CD4-positive, alpha-beta T cell treated with Interleukin-15 for 4 hours (primary cell): ENCODE data around the gene VPS45.
A peak's percentile ranks its signal among the peaks of the same experiment; 100 is the strongest.
"Not testable (repeated sequence)": the region's sequence is repeated elsewhere in the genome, so short reads cannot be mapped to it uniquely, and the experiment has no call there.

Experiments used
- DNase-seq: peaks from one replicate; pipeline ENCODE4 v3.0.0-alpha.2; 2020; ENCODE audit warnings: low spot score

The VPS45 gene

DNA sequence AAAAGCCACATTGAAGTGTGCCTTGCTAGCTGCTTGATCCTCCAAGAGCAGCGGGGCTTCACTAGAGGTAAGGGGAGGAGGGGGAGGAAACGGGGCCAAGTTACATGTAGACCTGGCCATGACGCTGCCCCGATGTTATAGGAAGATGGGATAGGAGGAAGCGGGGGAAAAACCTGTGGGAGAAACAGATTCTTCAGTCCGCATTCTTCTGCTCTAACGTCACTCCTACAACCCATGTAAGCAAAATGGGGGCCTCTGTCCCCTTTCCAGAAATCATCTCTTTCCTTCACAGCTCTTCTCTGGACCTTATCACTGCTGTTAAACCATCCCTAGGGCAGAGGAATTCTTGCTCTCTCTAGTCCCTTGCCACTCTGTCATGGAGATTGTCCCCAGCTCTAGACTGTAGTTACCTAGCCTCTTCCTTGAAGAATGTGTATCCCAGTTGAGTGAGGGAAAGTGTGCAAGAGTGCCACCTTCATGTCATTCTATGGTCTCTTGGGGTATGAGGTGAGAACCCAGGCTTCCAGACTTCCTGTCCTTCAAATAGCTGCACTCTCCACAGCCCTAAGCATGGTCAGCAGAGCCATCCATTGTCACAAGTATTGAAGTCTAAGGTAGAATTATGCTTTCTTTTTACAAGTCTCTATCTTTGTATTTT is 93.5 kb downstream of the VPS45 start:
- no peak for DNase-seq

DNA sequence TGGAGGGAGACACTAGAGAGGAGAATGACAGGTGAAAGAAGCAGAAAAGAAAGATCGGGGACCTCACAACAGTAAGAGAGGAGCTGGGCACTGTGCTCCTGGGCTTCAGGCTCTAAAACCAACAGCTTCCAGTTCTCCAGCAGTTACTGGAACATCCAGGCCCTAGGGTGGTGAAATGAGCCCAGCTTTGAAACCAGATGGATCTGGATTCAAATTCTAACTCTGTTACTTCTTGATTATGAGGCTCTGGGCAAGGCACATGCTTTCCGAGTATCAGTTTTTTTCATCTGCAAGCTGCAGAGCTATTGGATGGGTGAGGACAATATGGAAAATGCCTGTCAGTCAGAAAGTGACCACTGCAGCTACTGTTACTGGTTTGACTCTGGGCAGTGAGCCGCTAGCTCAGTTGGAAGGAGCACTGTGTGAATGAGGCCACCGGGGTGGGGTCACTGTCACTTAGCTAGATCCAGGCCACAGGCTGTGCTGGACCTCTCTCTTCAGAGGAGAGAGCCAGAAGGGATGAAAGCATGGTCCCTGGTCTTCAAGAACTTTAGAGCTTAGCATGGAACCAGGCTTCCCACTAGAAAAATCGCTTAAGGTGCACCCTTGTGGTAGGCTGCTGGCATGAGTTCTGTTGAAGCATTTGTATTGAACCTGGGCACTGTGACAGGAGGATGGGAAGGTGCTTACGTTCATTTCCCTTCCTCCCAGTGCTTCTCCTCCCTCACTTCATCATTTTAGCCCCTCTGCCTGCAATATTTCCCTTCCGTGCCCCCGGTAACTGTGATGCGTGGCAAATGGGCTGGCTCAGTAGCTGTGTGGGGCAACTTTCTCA is 94.4 kb downstream of the VPS45 start:
- DNase-seq, result no peak

DNA sequence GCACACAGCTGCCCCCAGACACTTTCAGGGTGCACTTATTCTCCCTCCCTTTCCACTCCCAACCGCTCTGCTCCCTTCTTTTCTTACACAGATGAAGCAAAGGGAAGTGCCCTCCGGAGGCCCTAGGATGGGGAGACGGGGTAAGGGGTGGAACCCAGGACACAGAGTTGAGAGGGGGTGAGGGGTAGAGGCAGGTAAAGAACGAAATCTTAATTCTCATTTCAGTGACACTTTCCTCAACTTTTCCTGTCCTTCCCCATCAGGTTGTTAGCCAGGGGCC is 94.9 kb downstream of the VPS45 start:
- no peak for DNase-seq

DNA sequence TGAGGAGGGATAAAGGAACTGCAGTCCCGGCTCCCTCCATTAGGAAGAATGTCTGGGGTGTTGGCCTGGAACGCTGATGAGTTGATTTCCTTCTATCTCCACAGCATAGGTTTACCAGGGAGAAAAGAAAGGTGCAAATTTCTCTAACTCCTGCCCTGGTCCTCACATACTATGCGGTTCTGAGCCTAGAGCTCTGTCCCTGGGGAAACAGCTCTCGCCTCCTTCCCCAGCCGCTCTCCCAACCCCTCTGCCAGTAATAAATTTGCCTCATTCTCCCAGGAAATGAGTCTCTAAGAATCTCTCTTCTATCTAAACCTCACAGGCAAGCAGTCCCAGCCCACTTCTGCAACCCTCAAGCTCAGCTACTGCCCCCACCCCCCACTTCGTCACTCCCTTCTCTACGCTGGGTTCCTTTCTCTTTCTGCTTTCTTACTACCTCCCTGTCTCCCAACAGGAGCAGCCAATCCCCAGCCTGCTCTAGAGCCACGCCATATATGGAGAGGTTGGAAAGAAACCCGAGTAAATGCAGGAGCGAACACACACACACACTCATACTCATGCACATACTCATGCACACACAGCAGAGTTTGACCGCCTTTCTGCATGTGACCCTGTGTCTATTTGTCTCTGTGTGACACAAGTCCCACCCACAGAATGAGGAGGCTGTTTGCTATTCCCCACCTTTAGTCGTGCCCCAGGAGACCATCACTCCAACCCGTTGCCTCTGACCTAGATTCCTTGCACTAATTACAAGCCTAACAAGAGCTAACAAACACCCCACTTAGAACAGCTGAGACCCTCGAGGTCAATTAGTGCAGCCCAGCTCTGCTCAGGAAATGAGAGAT is 95.5 kb downstream of the VPS45 start:
- DNase-seq, result no peak

DNA sequence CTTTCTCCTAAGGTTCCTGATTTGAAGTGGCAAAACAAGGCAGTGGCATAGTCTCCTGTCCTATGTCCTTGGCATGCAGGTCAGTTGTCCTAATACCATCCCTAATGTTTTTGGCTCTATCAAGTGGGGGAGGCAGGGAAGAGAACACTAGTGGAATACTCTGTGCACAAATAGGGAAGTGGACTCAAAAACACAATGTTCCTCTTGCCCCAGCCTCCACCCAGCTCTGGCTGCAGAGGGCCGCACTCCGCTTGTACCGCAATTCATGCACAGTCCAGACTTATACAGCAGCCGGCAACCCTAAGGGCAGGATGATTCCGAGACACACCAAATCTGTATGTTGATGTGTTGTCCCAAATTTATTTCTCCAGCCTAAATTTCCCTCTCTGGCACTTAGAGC is 96.6 kb downstream of the VPS45 start:
- no peak for DNase-seq

DNA sequence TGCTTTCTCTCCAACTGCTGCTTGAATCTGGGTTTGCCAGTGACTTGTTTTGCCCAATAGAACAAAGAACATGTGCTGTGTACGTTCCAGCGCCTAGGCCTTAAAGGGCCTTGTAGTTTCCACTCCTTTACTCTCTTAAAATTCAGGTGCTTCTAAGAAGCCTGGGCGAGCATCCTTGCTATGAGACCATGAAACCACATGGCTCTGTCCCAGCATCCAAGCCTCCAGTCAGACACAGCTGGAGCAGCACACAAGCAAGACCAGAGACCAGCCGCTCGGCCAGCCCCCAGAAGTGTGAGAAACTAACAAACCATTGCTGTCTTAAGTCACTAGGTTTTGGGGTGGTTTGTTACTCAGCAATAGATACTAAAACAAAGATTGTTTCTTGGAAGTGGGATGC is 97.2 kb downstream of the VPS45 start:
- DNase-seq, result no peak

DNA sequence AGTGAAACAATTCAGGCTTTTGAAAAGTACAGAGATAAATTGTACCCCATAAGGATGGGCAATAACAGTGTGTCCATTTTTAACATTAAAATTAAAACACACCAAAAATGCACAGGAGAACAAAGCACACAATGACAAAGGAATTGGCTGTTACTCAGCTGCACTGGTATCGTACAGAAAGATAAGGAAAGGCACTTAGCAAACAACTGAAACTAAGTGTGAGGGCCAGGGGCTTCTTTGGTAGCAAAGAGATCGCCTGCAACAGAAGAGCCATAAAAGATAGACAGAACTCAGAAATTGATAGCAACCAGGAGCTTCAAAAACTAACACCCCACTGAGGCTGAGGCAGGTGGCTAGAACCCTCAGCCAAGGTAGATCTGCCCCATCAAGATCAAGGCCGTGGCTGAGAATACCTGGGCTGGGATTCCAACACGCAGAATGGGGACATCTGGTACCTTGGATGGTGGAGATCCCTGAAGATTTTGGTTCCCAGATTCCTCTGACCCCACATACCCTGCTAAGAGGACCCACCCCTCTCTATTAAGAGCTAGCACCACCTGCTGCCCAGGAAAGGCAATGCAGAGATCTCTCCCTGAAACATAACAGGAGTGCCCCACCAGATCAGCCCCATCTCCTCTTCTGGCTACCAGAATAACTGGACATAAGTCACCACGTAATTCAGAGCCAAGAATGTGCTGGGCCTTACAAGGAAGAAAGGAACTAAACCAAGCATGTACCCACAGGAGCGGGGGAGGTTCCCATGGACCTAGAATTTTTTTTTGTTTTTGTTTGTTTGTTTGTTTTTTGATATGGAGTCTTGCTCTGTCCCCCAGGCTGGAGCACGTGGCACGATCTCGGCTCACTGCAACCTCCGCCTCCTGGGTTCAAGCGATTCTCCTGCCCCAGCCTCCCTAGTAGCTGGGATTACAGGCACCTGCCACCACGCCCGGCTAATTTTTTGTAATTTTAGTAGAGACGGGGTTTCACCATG is 98.3 kb downstream of the VPS45 start:
- DNase-seq, result peak; percentile 61

DNA sequence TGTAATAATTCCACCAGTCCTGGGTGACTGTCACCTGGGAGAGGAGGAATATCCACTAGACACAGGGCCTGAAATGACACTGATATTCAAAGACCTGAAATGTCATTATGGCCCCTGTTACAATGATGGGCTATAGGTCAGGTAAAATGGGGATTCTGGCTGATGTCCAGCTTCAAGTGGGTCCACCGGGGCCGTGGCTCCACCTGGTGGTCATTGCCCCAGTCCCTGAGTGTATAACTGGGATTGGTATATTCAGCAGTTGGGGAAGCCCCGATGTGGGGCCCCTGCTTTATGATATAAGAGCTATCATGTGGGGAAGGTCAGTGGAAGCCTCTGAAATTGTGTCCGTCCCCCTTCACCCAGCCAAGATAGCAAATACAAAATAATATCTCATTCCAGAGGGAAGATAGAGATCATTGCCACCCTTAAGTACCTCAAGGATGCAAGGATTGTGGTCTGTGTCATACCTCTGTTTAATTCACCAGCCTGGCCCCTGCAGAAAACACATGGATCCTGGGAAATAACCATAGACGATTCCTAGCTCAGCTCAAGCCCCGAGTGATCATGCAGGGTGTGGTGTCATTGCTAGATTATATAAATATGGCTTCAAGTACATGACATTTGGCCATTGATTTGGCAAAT is 101.5 kb downstream of the VPS45 start:
- peak; percentile 60 for DNase-seq

DNA sequence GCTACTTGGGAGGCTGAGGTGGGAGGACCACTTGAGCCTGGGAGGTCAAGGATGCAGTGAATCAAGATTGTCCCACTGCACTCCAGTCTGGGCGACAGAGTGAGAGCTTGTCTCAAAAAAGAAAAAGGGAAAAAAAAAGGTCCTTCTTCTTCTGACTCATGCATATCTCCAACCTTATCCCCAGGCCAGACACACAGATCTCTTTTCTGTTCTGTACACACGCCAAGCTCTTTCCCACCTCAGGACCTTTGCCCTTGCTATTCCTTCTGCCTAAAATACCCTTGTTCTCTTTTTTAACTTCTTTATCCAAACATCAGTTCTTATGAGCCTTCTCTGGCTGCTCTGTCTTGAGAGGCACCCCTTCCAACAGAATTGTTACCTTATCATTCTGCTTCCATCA is 104.2 kb downstream of the VPS45 start:
- no peak for DNase-seq

DNA sequence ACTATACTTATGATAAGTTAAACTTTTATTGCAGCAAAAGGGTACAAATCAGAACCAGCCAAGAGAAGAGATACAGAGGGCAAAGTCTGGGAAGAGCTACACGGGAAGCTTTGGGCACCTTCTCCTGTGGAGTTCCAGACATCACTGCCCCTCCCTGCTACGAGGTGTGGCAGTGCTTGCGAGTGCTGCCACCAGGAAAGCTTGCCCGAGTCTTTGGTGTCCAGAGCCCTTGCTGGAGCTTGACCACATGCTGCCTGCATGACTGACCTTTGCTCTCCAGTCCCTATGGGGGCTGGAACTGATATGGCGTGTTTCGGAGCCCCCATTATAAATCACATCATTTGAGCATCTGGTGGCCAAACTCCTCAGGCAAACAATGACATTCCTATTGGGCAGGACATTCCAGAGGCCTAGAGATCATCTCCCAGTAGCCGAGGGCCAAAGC is 105.6 kb downstream of the VPS45 start:
- no peak for DNase-seq

DNA sequence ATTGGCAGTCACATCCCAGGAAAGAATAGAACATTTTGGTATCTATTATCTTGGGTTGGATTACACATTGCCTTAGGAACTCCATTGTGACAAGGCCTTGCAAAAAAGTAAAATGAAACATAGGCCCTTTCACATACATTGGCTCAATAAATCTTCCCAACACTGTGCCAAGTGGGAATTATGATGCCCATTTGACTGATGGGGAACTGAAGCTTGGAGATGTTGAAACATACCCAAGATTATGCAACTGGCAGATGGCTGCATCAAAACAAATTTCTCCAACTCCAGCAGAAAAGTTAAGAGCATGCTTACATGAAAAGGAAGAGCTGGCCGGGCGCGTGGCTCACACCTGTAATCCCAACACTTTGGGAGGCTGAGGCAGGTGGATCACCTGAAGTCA is 109.0 kb downstream of the VPS45 start:
- no peak for DNase-seq

DNA sequence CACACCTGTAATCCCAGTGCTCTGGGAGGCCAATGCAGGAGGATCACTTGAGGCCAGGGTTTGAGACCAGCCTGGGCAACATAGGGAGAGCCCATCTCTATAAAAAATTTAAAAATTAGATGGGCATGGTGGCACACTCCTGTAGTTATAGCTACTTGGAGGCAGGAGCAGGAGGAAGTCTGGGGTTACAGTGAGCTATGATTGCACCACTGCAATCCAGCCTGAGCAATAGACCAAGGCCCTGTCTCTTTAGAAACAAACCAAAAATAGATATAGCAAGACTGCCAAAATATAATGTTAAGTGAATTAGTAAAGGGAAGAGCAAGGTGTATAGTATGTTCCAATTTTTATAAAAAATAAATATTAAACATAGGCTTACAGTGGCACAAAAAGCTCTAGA is 111.0 kb downstream of the VPS45 start:
- DNase-seq, result no peak

DNA sequence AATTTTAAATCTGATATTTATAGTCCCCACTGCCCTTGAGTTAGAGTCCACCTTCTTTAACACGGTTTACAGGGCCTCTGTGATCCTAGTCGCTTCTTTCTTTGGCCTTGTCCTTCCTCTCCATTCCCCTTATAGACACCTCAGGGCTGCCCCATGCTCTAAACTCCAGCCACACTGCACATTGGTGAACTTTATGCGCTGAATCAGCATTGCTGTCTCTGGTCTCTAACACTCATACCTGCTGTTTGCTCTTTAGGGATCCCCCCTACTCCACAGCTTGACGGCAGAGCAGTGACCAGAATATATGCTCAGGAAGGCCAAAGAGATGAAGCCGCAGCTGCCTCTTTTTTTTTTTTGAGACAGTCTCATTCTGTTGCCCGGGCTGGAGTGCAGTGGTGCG is 112.3 kb downstream of the VPS45 start:
- DNase-seq, result no peak

DNA sequence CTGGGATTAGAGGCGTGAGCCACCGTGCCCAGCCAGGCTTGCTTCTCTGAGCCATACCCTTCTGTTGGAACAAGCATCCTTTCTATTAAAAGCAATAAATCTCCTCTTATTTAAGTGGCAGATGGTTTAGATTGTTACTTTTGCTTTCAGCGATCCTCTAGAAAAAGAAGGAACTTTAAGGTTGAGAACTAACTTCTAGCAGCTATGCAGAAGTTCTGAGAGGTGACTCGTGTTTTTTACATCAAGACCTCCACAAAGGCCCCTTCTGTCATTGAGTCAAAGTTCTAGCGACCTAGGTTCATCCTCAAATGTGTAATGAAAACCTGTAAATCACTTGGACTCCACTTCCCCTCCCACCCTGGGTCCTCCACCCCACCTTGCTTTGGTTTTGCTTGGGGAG is 112.9 kb downstream of the VPS45 start:
- DNase-seq, result no peak

DNA sequence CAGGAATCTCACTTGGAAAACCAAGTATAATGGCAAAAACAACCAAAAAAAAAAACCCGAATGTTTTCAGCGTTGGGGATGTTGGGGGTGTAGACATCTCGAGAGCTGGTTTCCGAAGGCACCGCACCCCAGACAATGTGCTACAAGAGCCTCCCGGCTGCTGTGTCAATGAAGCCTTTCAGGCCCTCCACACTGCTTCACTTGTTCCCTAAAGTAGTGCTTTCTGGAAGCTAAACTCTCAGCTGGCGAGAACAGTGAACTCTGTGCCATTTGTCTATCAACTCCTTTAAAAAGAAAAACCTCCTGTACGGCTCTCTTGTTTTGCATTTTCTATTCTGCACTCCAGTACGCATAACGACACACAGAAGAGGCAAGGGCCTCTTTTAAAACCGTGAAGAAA is 114.7 kb downstream of the VPS45 start:
- DNase-seq, result no peak

DNA sequence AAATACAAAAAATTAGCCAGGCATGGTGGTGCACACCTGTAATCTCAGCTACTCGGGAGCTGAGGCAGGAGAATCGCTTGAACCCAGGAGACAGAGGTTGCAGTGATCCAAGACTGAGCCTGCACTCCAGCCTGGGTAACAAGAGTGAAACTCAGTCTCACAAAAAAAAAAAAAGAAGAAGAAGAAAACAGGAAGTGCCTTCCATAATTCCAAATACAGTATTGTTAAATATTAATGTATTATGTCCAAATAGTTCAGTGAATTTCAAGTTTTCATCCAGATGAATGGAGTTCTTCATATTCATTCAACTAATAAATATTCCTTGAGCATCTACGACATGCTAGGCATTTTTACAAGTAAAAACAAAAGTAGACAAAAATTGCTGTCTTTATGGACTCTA is 115.5 kb downstream of the VPS45 start:
- no peak for DNase-seq

DNA sequence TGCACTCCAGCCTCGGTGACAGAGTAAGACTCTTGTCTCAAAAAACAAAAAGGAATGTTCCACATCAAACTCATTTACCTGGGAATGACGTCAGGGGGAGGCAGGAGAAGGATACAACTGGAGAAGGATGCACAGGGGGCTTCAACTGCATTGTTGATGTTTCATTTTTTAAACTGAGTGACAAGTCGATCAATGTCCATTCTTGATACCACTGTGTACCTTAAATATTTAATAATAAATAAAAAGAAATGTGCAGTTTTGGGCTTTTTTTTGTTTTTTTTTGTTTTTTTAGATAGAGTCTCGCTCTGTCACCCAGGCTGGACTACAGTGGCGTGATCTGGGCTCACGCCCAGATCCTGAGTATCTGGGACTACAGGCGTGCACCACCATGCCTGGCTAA is 117.9 kb downstream of the VPS45 start:
- DNase-seq, result no peak

DNA sequence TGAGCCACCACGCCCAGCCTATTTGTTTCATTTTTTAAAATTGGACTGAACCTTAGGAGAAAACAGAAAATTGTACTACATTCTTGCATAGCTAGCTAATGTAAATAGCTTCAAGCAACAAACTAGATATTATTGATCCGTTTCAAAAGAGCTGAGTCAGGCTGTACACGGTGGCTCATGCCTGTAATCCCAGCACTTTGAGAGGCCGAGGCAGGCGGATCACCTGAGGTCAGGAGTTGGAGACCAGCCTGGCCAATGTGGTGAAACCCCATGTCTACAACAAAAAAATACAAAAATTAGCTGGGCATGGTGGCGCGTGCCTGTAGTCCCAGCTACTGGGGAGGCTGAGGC is 118.8 kb downstream of the VPS45 start:
- DNase-seq, result not testable (repeated sequence)

DNA sequence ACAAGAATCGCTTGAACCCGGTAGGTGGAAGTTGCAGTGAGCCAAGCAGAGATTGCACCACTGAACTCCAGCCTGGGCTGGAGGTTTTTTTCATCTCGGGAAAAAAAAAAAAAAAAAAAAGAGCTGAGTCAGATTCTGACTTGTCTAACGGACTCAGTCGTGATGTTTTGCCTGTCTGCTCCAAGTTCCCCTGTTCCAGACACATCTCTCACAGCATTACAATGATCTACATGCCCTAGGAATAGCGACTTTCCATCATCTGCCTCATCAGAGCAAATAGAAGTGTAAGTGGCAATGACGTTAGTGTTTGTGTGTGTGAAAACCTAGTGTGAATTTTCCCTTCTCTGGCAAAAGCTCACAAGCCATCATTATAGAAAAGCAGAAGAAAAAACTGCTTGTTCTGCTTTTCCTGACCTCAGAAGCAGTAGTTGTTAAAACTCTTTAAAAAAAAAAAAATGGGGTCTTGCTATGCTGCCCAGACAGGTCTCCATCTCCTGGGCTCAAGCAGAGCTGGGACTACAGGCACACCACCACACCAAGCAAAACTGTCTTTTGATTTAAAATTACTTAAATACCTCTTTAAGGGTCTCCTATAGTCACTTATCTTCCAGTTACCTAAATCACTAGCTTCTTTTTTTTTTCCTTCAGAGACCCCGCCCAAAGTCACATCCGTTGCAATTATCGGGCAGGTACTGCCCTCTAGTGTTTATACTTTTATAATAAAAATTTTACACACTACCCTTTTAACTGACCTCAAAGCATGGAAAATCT is 119.4 kb downstream of the VPS45 start:
- DNase-seq, result peak; percentile 48

DNA sequence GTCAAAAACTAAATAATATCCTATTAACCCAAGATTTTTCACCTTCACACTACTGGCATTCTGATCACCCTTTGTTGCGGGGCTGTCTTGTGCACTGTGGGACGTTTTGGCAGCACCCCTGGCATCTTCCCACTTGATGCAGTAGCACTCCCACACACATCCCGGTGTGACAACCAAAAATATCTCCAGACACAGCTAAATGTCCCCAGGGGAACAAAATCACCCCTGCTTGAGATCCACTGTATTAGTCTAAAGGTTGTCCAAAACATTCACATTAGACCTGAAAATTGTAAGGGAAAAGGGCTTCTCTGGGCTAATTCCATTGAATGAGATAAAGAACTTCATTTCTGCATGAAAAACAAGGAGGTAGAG is 120.0 kb downstream of the VPS45 start:
- DNase-seq, result no peak

DNA sequence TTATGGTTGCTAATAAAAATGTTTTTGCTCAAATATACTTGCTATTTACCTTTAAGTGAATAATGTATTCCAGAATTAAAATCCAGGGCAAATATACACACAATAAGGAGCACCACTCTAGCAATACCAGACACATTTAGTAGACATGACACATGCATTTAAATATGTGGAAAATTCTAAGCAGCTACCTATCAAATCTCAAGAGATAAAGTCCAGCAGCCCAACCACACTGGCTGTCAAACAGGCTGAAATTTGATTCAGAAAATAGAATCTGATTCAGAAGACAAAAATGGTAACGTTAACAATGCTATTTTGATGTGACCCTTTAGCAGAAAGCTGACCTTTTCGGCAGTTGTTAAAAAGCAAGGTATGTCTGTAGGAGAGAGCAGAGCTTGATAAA is 124.4 kb downstream of the VPS45 start:
- DNase-seq, result no peak
